SK-N-SH (cell line): ENCODE results near the gene MACROD1.

Experiments used
- EP300 ChIP-seq, 2 experiments: IDR thresholded peaks; 2 replicates each; pipeline versions ENCODE4 v1.4.0 to v1.6.1; 2012; ENCODE audit warnings: borderline replicate concordance in 1 of 2, low read depth in 1 of 2, low read length in 1 of 2
- EZH2phosphoT487 ChIP-seq: fragments of 200-600 bp; sonication (generic); IDR thresholded peaks from 2 replicates; pipeline ENCODE4 v1.6.1; 2017; ENCODE audit warnings: low read depth, mixed run types, mild to moderate bottlenecking, antibody characterized with exemption, moderate library complexity, borderline replicate concordance
- GABPA ChIP-seq: IDR thresholded peaks from 2 replicates; pipeline ENCODE4 v1.4.0; 2012; ENCODE audit warnings: low read depth, mild to moderate bottlenecking
- GATA2 ChIP-seq: sonication (generic); formaldehyde crosslinking; IDR thresholded peaks from 2 replicates; pipeline ENCODE4 v1.5.0; 2020; ENCODE audit warnings: mild to moderate bottlenecking, missing genetic modification reagents
- PBX3 ChIP-seq: IDR thresholded peaks from 2 replicates; pipeline ENCODE4; 2012
- POLR2AphosphoS5 ChIP-seq: IDR thresholded peaks from 2 replicates; pipeline ENCODE4 v1.6.1; 2012; ENCODE audit warnings: low read depth, low read length
- RAD21 ChIP-seq: IDR thresholded peaks from 2 replicates; pipeline ENCODE4 v1.6.1; 2012; ENCODE audit warnings: mild to moderate bottlenecking, low read length
- SIN3A ChIP-seq: IDR thresholded peaks from 2 replicates; pipeline ENCODE4 v1.6.1; 2012; ENCODE audit warnings: low read depth, mild to moderate bottlenecking, low read length, moderate library complexity, borderline replicate concordance
- TF ChIP-seq, protein P1 (sequence below): fragments of 200-600 bp; sonication (generic); IDR thresholded peaks from 2 replicates; pipeline ENCODE4 v1.6.1; 2017; ENCODE audit warnings: antibody characterized with exemption, mild to moderate bottlenecking, moderate library complexity

- TF ChIP-seq EZH2phosphoT487 (no peak), GATA2 (CRISPR knock-in tag) (peak; percentile 59), POLR2AphosphoS5 (no peak), GABPA (no peak), PBX3 (no peak), SIN3A (no peak), RAD21 (peak; percentile 36), EP300 (IDR thresholded peaks at IDR 0.05; ENCODE audit: borderline replicate concordance in 1 of 2, low read depth in 1 of 2, low read length in 1 of 2) (peak in 1 of 2 experiments; percentile 97; a peak in 2 of 4 replicates)
- TF ChIP-seq, protein P1, sequence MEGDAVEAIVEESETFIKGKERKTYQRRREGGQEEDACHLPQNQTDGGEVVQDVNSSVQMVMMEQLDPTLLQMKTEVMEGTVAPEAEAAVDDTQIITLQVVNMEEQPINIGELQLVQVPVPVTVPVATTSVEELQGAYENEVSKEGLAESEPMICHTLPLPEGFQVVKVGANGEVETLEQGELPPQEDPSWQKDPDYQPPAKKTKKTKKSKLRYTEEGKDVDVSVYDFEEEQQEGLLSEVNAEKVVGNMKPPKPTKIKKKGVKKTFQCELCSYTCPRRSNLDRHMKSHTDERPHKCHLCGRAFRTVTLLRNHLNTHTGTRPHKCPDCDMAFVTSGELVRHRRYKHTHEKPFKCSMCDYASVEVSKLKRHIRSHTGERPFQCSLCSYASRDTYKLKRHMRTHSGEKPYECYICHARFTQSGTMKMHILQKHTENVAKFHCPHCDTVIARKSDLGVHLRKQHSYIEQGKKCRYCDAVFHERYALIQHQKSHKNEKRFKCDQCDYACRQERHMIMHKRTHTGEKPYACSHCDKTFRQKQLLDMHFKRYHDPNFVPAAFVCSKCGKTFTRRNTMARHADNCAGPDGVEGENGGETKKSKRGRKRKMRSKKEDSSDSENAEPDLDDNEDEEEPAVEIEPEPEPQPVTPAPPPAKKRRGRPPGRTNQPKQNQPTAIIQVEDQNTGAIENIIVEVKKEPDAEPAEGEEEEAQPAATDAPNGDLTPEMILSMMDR, result no peak
Observed at GRCh38 chr11:64078284-64078683, 87.6 kb downstream of the MACROD1 start.
